Panc1 (cell line): ENCODE results near the gene WSCD2. TPM values are rescaled to one million over a fixed set of nuclear protein-coding genes. Genes with fewer than 3 reads are reported as not detected.

ENCODE experiments used
- ATAC-seq: fragments of 200-7000 bp; cut with Tn5 transposase; 2 replicates; pipeline ENCODE4 v1.9.1; 2020; ENCODE audit warnings: mild to moderate bottlenecking, moderate library complexity
- BruUV-seq: library from RNA; stranded (reverse); fragments of 400-500 nt; replicated peaks from 2 replicates; lab custom pipeline; 2021; lab: Mats Ljungman, UMichigan
- CTCF ChIA-PET: fragments of 300-600 bp; sonication (Branson Sonifier 250); formaldehyde crosslinking; loops from one replicate; lab custom pipeline; 2022; ENCODE audit warnings: antibody characterized with exemption; lab: Charles Lee
- POLR2A ChIA-PET: fragments of 300-600 bp; sonication (Branson Sonifier 250); formaldehyde crosslinking; loops from one replicate; lab custom pipeline; 2022; ENCODE audit warnings: antibody characterized with exemption; lab: Charles Lee
- DNase-seq: peaks from one replicate; pipeline ENCODE4 v3.0.0-alpha.2; 2010; ENCODE audit warnings: low read depth, low spot score
- H3K27ac ChIP-seq: 2 replicates; pipeline ENCODE4 v1.5.1; 2011; ENCODE audit warnings: mild to moderate bottlenecking, low read length, inconsistent platforms
- H3K27me3 ChIP-seq: fragments of 200-500 bp; sonication (Bioruptor generic); 2 replicates; pipeline ENCODE4 v1.6.0; 2014; ENCODE audit warnings: low read length, inconsistent platforms; ENCODE audit not compliant: control insufficient read depth, insufficient read depth
- H3K36me3 ChIP-seq: fragments of 200-500 bp; sonication (Bioruptor generic); 2 replicates; pipeline ENCODE4 v1.5.1; 2014; ENCODE audit warnings: inconsistent platforms, mild to moderate bottlenecking, low read length, moderate library complexity; ENCODE audit not compliant: control insufficient read depth, insufficient read depth
- H3K4me1 ChIP-seq: 2 replicates; pipeline ENCODE4 v1.5.1; 2011; ENCODE audit warnings: inconsistent platforms, mild to moderate bottlenecking, low read length, moderate library complexity; ENCODE audit not compliant: control insufficient read depth, insufficient read depth
- H3K4me3 ChIP-seq, 2 experiments: 2 replicates each; pipeline ENCODE4 v1.5.1; 2011 to 2012; ENCODE audit warnings: low read depth in 2 of 2, low read length in 2 of 2, mild to moderate bottlenecking in 2 of 2, inconsistent platforms in 1 of 2, moderate library complexity in 1 of 2
- H3K9me3 ChIP-seq: fragments of 200-500 bp; sonication (Bioruptor generic); 2 replicates; pipeline ENCODE4 v1.5.1; 2014; ENCODE audit warnings: low read depth, mild to moderate bottlenecking, inconsistent platforms, low read length, moderate library complexity; ENCODE audit not compliant: control insufficient read depth, insufficient read depth
- POLR2AphosphoS5 ChIP-seq: IDR thresholded peaks from 2 replicates; pipeline ENCODE4 v1.6.1; 2012; ENCODE audit warnings: mild to moderate bottlenecking, low read depth, low read length, moderate library complexity
- REST ChIP-seq, 2 experiments: IDR thresholded peaks; 2 replicates each; pipeline ENCODE4 v1.6.1; 2011 to 2012; ENCODE audit warnings: low read depth in 2 of 2, control low read depth in 1 of 2, low read length in 1 of 2, mild to moderate bottlenecking in 1 of 2, moderate library complexity in 1 of 2; ENCODE audit not compliant: insufficient read depth in 1 of 2
- SIN3A ChIP-seq: IDR thresholded peaks from 2 replicates; pipeline ENCODE4 v1.6.1; 2012; ENCODE audit warnings: low read depth, mild to moderate bottlenecking, low read length, moderate library complexity, borderline replicate concordance; ENCODE audit not compliant: insufficient read depth
- TCF7L2 ChIP-seq: IDR thresholded peaks from 2 replicates; pipeline ENCODE4 v1.6.1; 2011; ENCODE audit warnings: mild to moderate bottlenecking, low read depth, low read length, inconsistent platforms
- in situ Hi-C: cut with HindIII; loops from 2 replicates; pipeline ENCODE4 v1.10.0; 2016; ENCODE audit warnings: low sequenced_read_pairs, low pct_unique_long_range_greater_than_20kb
- intact Hi-C: fragments of 100-400 bp; cut with micrococcal nuclease; formaldehyde crosslinking; loops from one replicate; pipeline ENCODE4 v1.10.0; 2022; ENCODE audit not compliant: unreplicated experiment
- total RNA-seq: library from RNA; stranded (reverse); gene quantifications from one replicate; pipeline ENCODE4 v1.2.1, GENCODE V29; 2021; ENCODE audit not compliant: unreplicated experiment
- TF ChIP-seq, protein P1 (sequence below): fragments of 450-650 bp; IDR thresholded peaks from 2 replicates; pipeline ENCODE4 v1.5.1; 2017; ENCODE audit warnings: mild to moderate bottlenecking

Gene WSCD2
- total RNA-seq, 1 experiment from 2014 or later: 0.64 TPM

GRCh38 chr12:108257004-108257403, 127.9 kb downstream of the WSCD2 start:
- intact Hi-C loops: no loop called here
- DNase-seq (no peak), ATAC-seq (no peak)
- Histone ChIP-seq H3K27me3 (peaks cover 5% of the 10 kb centered on the region; the same call in 1 of the 2 replicates), H3K9me3 (peaks cover 11% of the 10 kb centered on the region), H3K27ac (no peak overlapping the region), H3K4me1 (no peaks in the 10 kb centered on the region), H3K4me3 (no peak overlapping the region), H3K36me3 (no peaks in the 10 kb centered on the region)
- ChIA-PET CTCF (no interaction called here), POLR2A (no interaction called here)
- in situ Hi-C loops: no loop called here
- TF ChIP-seq POLR2AphosphoS5: no peak
- TF ChIP-seq REST (IDR thresholded peaks at IDR 0.05; ENCODE audit: insufficient read depth in 1 of 2, low read depth in 2 of 2, low read length in 1 of 2): no peak
- no peak for TF ChIP-seq TCF7L2
- no peak for TF ChIP-seq SIN3A
- TF ChIP-seq, protein P1, sequence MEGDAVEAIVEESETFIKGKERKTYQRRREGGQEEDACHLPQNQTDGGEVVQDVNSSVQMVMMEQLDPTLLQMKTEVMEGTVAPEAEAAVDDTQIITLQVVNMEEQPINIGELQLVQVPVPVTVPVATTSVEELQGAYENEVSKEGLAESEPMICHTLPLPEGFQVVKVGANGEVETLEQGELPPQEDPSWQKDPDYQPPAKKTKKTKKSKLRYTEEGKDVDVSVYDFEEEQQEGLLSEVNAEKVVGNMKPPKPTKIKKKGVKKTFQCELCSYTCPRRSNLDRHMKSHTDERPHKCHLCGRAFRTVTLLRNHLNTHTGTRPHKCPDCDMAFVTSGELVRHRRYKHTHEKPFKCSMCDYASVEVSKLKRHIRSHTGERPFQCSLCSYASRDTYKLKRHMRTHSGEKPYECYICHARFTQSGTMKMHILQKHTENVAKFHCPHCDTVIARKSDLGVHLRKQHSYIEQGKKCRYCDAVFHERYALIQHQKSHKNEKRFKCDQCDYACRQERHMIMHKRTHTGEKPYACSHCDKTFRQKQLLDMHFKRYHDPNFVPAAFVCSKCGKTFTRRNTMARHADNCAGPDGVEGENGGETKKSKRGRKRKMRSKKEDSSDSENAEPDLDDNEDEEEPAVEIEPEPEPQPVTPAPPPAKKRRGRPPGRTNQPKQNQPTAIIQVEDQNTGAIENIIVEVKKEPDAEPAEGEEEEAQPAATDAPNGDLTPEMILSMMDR: no peak
- BruUV-seq: no TSS peak

DNA sequence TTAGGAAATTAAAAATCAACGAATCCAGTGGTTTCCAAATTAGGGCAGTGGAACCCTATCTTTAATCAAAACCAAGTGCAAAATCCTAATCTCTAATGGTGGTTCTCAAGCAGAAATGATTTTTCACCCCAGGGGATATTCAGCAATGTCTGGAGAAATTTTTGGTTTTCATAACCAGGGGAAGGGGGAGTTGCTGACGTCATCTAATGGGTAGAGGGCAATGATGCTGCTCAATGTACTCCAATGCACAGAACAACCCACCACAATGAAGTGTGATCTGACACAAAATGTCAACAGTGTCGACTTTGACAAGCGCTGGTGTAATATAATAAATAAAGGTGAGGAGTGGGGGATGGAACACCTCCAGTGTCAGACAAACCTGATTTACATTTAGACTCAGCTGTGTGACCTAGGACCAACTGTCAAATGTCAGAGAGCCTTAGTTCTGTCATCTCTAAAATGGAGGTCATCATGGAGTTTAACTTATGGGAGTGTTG, 128.6 kb downstream of the WSCD2 start:
- Histone ChIP-seq H3K27ac (no peak overlapping the region), H3K4me3 (no peak overlapping the region), H3K4me1 (no peaks in the 10 kb centered on the region), H3K9me3 (peaks cover 11% of the 10 kb centered on the region), H3K27me3 (peaks cover 5% of the 10 kb centered on the region; the same call in 1 of the 2 replicates), H3K36me3 (no peaks in the 10 kb centered on the region)
- intact Hi-C loops: no loop called here
- CTCF ChIA-PET: no interaction called here
- in situ Hi-C loops: no loop called here
- POLR2A ChIA-PET: no interaction called here
- TF ChIP-seq TCF7L2 (no peak), SIN3A (no peak), REST (IDR thresholded peaks at IDR 0.05; ENCODE audit: insufficient read depth in 1 of 2, low read depth in 2 of 2, low read length in 1 of 2) (no peak), POLR2AphosphoS5 (no peak)
- TF ChIP-seq, protein P1: no peak
- no TSS peak for BruUV-seq
- DNase-seq: no peak
- no peak for ATAC-seq
